HCT116 (cell line): ENCODE data around the gene RFTN1. TPM values are rescaled to one million over a fixed set of nuclear protein-coding genes. Genes with fewer than 3 reads are reported as not detected.

Source experiments
- ATAC-seq: fragments of 200-7000 bp; cut with Tn5 transposase; 2 replicates; pipeline ENCODE4 v1.9.1; 2020; ENCODE audit warnings: mild to moderate bottlenecking, moderate library complexity
- BruUV-seq: library from RNA; stranded (reverse); fragments of 400-500 nt; replicated peaks from 2 replicates; lab custom pipeline; 2021; lab: Mats Ljungman, UMichigan
- CTCF ChIA-PET: fragments of 300-600 bp; sonication (Branson Sonifier 250); formaldehyde crosslinking; loops from one replicate; lab custom pipeline; 2021; ENCODE audit warnings: antibody characterized with exemption; lab: Charles Lee
- POLR2A ChIA-PET: fragments of 300-600, 350-600 bp; sonication (Branson Sonifier 250); formaldehyde crosslinking; loops from one replicate; lab custom pipeline; 2021; ENCODE audit warnings: antibody characterized with exemption; lab: Charles Lee
- RAD21 ChIA-PET, 2 experiments: fragments of 300-600 bp; sonication (Branson Sonifier 250); formaldehyde crosslinking; loops; one replicate each; lab custom pipeline; 2023; ENCODE audit warnings: low total read pairs in 2 of 2; ENCODE audit not compliant: uncharacterized antibody in 2 of 2, unreplicated experiment in 2 of 2, low non-redundant PET in 1 of 2; lab: Charles Lee
- DNase-seq: peaks from one replicate; pipeline ENCODE4 v3.0.0-alpha.2; 2010; ENCODE audit warnings: low read depth, low spot score
- H2AFZ ChIP-seq: fragments of 200-600 bp; shearing (Covaris generic), sonication (generic); 2 replicates; pipeline ENCODE4 v1.6.1; 2017; ENCODE audit warnings: low read depth, mixed run types, mixed read lengths, antibody characterized with exemption, low read length; ENCODE audit not compliant: poor library complexity, severe bottlenecking
- H3K27ac ChIP-seq: 2 replicates; pipeline ENCODE4 v1.5.1; 2012; ENCODE audit warnings: low read depth, low read length
- H3K27me3 ChIP-seq: fragments of 200-600 bp; sonication (generic); 2 replicates; pipeline ENCODE4 v1.6.1; 2016; ENCODE audit warnings: mixed run types, low read length, mixed read lengths; ENCODE audit not compliant: insufficient read depth
- H3K36me3 ChIP-seq, 2 experiments: fragments of 200-500 bp in 1 of 2; fragments of 200-600 bp in 1 of 2; sonication (Bioruptor generic) in 1 of 2; sonication (generic) in 1 of 2; 2 replicates each; pipeline versions ENCODE4 v1.5.1 to v1.6.1; 2014 to 2016; ENCODE audit warnings: low read length in 2 of 2, inconsistent platforms in 1 of 2, mixed read lengths in 1 of 2, mixed run types in 1 of 2; ENCODE audit not compliant: insufficient read depth in 2 of 2, control insufficient read depth in 1 of 2
- H3K4me1 ChIP-seq, 2 experiments: fragments of 200-600 bp in 1 of 2; sonication (generic) in 1 of 2; 2 replicates each; pipeline versions ENCODE4 v1.5.1 to v1.6.1; 2012 to 2017; ENCODE audit warnings: low read length in 2 of 2, inconsistent platforms in 1 of 2, mild to moderate bottlenecking in 1 of 2, mixed read lengths in 1 of 2, mixed run types in 1 of 2, moderate library complexity in 1 of 2; ENCODE audit not compliant: insufficient read depth in 2 of 2, control insufficient read depth in 1 of 2
- H3K4me2 ChIP-seq: fragments of 200-600 bp; sonication (generic); 2 replicates; pipeline ENCODE4 v1.6.1; 2017; ENCODE audit warnings: mixed run types, low read length, mixed read lengths
- H3K4me3 ChIP-seq, 2 experiments: fragments of 200-600 bp in 1 of 2; sonication (generic) in 1 of 2; replicated peaks in 1 of 2; 2 replicates each; pipeline ENCODE4 v1.5.1; 2011 to 2016; ENCODE audit warnings: low read length in 2 of 2, control low read depth in 1 of 2, low read depth in 1 of 2, mild to moderate bottlenecking in 1 of 2, mixed read lengths in 1 of 2, mixed run types in 1 of 2
- H3K79me2 ChIP-seq: fragments of 200-600 bp; sonication (generic); 2 replicates; pipeline ENCODE4 v1.6.1; 2017; ENCODE audit warnings: mild to moderate bottlenecking, mixed run types, low read length, moderate library complexity, mixed read lengths; ENCODE audit not compliant: insufficient read depth
- H3K9ac ChIP-seq: fragments of 200-600 bp; sonication (generic); 2 replicates; pipeline ENCODE4 v1.6.1; 2016; ENCODE audit warnings: low read length, mixed read lengths
- H3K9me2 ChIP-seq: fragments of 200-600 bp; sonication (generic), shearing (Covaris generic); 2 replicates; pipeline ENCODE4 v1.6.1; 2017; ENCODE audit warnings: mixed run types, mild to moderate bottlenecking, moderate library complexity; ENCODE audit not compliant: insufficient read depth
- H3K9me3 ChIP-seq, 2 experiments: fragments of 200-500 bp in 1 of 2; fragments of 200-600 bp in 1 of 2; sonication (Bioruptor generic) in 1 of 2; sonication (generic) in 1 of 2; 2 replicates each; pipeline ENCODE4 v1.6.1; 2014 to 2017; ENCODE audit warnings: low read length in 2 of 2, mixed read lengths in 2 of 2, inconsistent platforms in 1 of 2, low read depth in 1 of 2, mild to moderate bottlenecking in 1 of 2, mixed run types in 1 of 2, moderate library complexity in 1 of 2; ENCODE audit not compliant: control insufficient read depth in 1 of 2, insufficient read depth in 1 of 2
- H4K20me1 ChIP-seq: fragments of 200-600 bp; sonication (generic), shearing (Covaris generic); 2 replicates; pipeline ENCODE4 v1.6.1; 2017; ENCODE audit warnings: mixed run types, mild to moderate bottlenecking, moderate library complexity; ENCODE audit not compliant: insufficient read depth
- CBX3 ChIP-seq: IDR thresholded peaks from 2 replicates; pipeline ENCODE4 v1.6.1; 2012; ENCODE audit warnings: low read depth
- CEBPB ChIP-seq: IDR thresholded peaks from 2 replicates; pipeline ENCODE4 v1.6.1; 2012; ENCODE audit warnings: low read depth
- CTCF ChIP-seq, 3 experiments: fragments of 200-600 bp in 1 of 3; sonication (generic) in 1 of 3; IDR thresholded peaks in 2 of 3; conservative IDR thresholded peaks in 1 of 3; 2 replicates each; pipeline ENCODE4 v1.5.1; 2012 to 2017; ENCODE audit warnings: low read depth in 2 of 3, low read length in 2 of 3, antibody characterized with exemption in 1 of 3, borderline replicate concordance in 1 of 3, control low read depth in 1 of 3, mild to moderate bottlenecking in 1 of 3, mixed read lengths in 1 of 3, mixed run types in 1 of 3, moderate library complexity in 1 of 3; ENCODE audit not compliant: insufficient read depth in 1 of 3
- ELF1 ChIP-seq: IDR thresholded peaks from 2 replicates; pipeline ENCODE4 v1.6.1; 2012; ENCODE audit warnings: low read depth, borderline replicate concordance
- SP1 ChIP-seq: IDR thresholded peaks from 2 replicates; pipeline ENCODE4 v1.6.1; 2012; ENCODE audit warnings: low read depth
- TCF7L2 ChIP-seq: IDR thresholded peaks from 2 replicates; pipeline ENCODE4 v1.7.0; 2011; ENCODE audit warnings: borderline replicate concordance, inconsistent platforms; ENCODE audit not compliant: insufficient read depth, insufficient read length; ENCODE audit errors: extremely low read depth
- ZBTB33 ChIP-seq: IDR thresholded peaks from 2 replicates; pipeline ENCODE4 v1.6.1; 2011; ENCODE audit warnings: mild to moderate bottlenecking, low read length, moderate library complexity; ENCODE audit not compliant: insufficient replicate concordance; ENCODE audit errors: extremely low read depth
- intact Hi-C: fragments of 100-400 bp; cut with micrococcal nuclease; formaldehyde crosslinking; loops from 2 replicates; pipeline ENCODE4 v1.10.0; 2022
- total RNA-seq: library from RNA; stranded (reverse); gene quantifications from one replicate; pipeline ENCODE4 v1.2.1, GENCODE V29; 2021; ENCODE audit not compliant: unreplicated experiment

RFTN1 gene
- total RNA-seq, 1 experiment from 2014 or later, result 3.9 TPM

GRCh38 chr3:16402451-16402850 lies 111.0 kb downstream of the RFTN1 start:
- no peak for TF ChIP-seq SP1
- TF ChIP-seq TCF7L2, result no peak
- TF ChIP-seq CTCF (IDR thresholded peaks at IDR 0.05 in 2 of 3, conservative IDR thresholded peaks at IDR 0.05 in 1 of 3; ENCODE audit: borderline replicate concordance in 1 of 3, insufficient read depth in 1 of 3, low read depth in 2 of 3, low read length in 2 of 3), result no peak
- no peak for TF ChIP-seq ELF1
- TF ChIP-seq CBX3, result no peak
- TF ChIP-seq ZBTB33, result no peak
- TF ChIP-seq CEBPB, result no peak
- Histone ChIP-seq H3K9me3 (no peaks in the 10 kb centered on the region), H3K4me2 (no peak overlapping the region), H3K79me2 (no peaks in the 10 kb centered on the region), H4K20me1 (no peaks in the 10 kb centered on the region; the same call in 1 of the 2 replicates), H3K27me3 (no peaks in the 10 kb centered on the region), H3K36me3 (no peaks in the 10 kb centered on the region), H3K27ac (no peak overlapping the region), H3K4me3 (no peak overlapping the region), H3K4me1 (no peaks in the 10 kb centered on the region), H3K9ac (no peak overlapping the region), H3K9me2 (no peaks in the 10 kb centered on the region), H2AFZ (no peak overlapping the region)
- ATAC-seq (no peak), DNase-seq (no peak)
- ChIA-PET RAD21 (no interaction called here), POLR2A (no interaction called here), CTCF (no interaction called here)
- intact Hi-C loops, result no loop called here
- no TSS peak for BruUV-seq
